Measurements from ENCODE around the gene B3GNT7. TPM values are rescaled to one million over a fixed set of nuclear protein-coding genes. Genes with fewer than 3 reads are reported as not detected.
"Not testable (repeated sequence)": the region's sequence is repeated elsewhere in the genome, so short reads cannot be mapped to it uniquely, and the experiment has no call there.

B3GNT7 gene
- total RNA-seq, 1 experiment from 2014 or later = 0.57 TPM

GRCh38 chr2:231362555-231363184 lies 32.8 kb upstream of the B3GNT7 start:
- no peak for DNase-seq (ENCODE audit: low read depth)
- in situ Hi-C loops (cut with HindIII; ENCODE audit: low pct_unique_long_range_greater_than_20kb, low sequenced_read_pairs) = no loop called here

- in situ Hi-C loops (cut with HindIII; ENCODE audit: low pct_unique_long_range_greater_than_20kb, low sequenced_read_pairs) = no loop called here
- no peak for DNase-seq (ENCODE audit: low read depth)
These were observed 31.4 kb upstream of the B3GNT7 start for GRCh38 chr2:231364061-231364460.

GRCh38 chr2:231364961-231365810 lies 30.3 kb upstream of the B3GNT7 start:
- peak; percentile 78 for DNase-seq (ENCODE audit: low read depth)

GRCh38 chr2:231367178-231367577 lies 28.3 kb upstream of the B3GNT7 start:
- in situ Hi-C loops (cut with HindIII; ENCODE audit: low pct_unique_long_range_greater_than_20kb, low sequenced_read_pairs) = no loop called here

More at GRCh38 chr2:231364961-231365810, 30.3 kb upstream of the B3GNT7 start:
- in situ Hi-C loops (cut with HindIII; ENCODE audit: low pct_unique_long_range_greater_than_20kb, low sequenced_read_pairs) = no loop called here

GRCh38 chr2:231369580-231370428 lies 25.7 kb upstream of the B3GNT7 start:
- in situ Hi-C loops (cut with HindIII; ENCODE audit: low pct_unique_long_range_greater_than_20kb, low sequenced_read_pairs) = no loop called here
- no peak for DNase-seq (ENCODE audit: low read depth)

More at GRCh38 chr2:231367178-231367577, 28.3 kb upstream of the B3GNT7 start:
- DNase-seq (ENCODE audit: low read depth) = no peak

- no peak for DNase-seq (ENCODE audit: low read depth)
- in situ Hi-C loops (cut with HindIII; ENCODE audit: low pct_unique_long_range_greater_than_20kb, low sequenced_read_pairs) = no loop called here
These were observed 25.1 kb upstream of the B3GNT7 start for GRCh38 chr2:231370429-231370748.

- no peak for DNase-seq (ENCODE audit: low read depth)
- in situ Hi-C loops (cut with HindIII; ENCODE audit: low pct_unique_long_range_greater_than_20kb, low sequenced_read_pairs) = no loop called here
These were observed 24.6 kb upstream of the B3GNT7 start for GRCh38 chr2:231370749-231371429.

- in situ Hi-C loops (cut with HindIII; ENCODE audit: low pct_unique_long_range_greater_than_20kb, low sequenced_read_pairs) = no loop called here
- DNase-seq (ENCODE audit: low read depth) = no peak
These were observed 24.0 kb upstream of the B3GNT7 start for GRCh38 chr2:231371430-231372054.

- no peak for DNase-seq (ENCODE audit: low read depth)
- in situ Hi-C loops (cut with HindIII; ENCODE audit: low pct_unique_long_range_greater_than_20kb, low sequenced_read_pairs) = no loop called here
These were observed 23.2 kb upstream of the B3GNT7 start for GRCh38 chr2:231372326-231372725.

GRCh38 chr2:231373184-231373583 lies 22.3 kb upstream of the B3GNT7 start:
- in situ Hi-C loops (cut with HindIII; ENCODE audit: low pct_unique_long_range_greater_than_20kb, low sequenced_read_pairs) = no loop called here

GRCh38 chr2:231373786-231374349 lies 21.6 kb upstream of the B3GNT7 start:
- in situ Hi-C loops (cut with HindIII; ENCODE audit: low pct_unique_long_range_greater_than_20kb, low sequenced_read_pairs) = no loop called here
- DNase-seq (ENCODE audit: low read depth) = no peak

More at GRCh38 chr2:231373184-231373583, 22.3 kb upstream of the B3GNT7 start:
- DNase-seq (ENCODE audit: low read depth) = no peak

GRCh38 chr2:231374771-231375170 lies 20.7 kb upstream of the B3GNT7 start:
- DNase-seq (ENCODE audit: low read depth) = no peak
- in situ Hi-C loops (cut with HindIII; ENCODE audit: low pct_unique_long_range_greater_than_20kb, low sequenced_read_pairs) = no loop called here

GRCh38 chr2:231375994-231376615 lies 19.4 kb upstream of the B3GNT7 start:
- DNase-seq (ENCODE audit: low read depth); in situ Hi-C loops (cut with HindIII; ENCODE audit: low pct_unique_long_range_greater_than_20kb, low sequenced_read_pairs): not testable (repeated sequence)

GRCh38 chr2:231376857-231377256 lies 18.7 kb upstream of the B3GNT7 start:
- in situ Hi-C loops (cut with HindIII; ENCODE audit: low pct_unique_long_range_greater_than_20kb, low sequenced_read_pairs) = no loop called here
- no peak for DNase-seq (ENCODE audit: low read depth)

GRCh38 chr2:231378026-231378722 lies 17.3 kb upstream of the B3GNT7 start:
- in situ Hi-C loops (cut with HindIII; ENCODE audit: low pct_unique_long_range_greater_than_20kb, low sequenced_read_pairs) = no loop called here
- peak; percentile 44 for DNase-seq (ENCODE audit: low read depth)

- in situ Hi-C loops (cut with HindIII; ENCODE audit: low pct_unique_long_range_greater_than_20kb, low sequenced_read_pairs) = no loop called here
These were observed 16.0 kb upstream of the B3GNT7 start for GRCh38 chr2:231379266-231380215.

More at GRCh38 chr2:231379266-231380215, 16.0 kb upstream of the B3GNT7 start:
- no peak for DNase-seq (ENCODE audit: low read depth)

Measured in Caki2 (cell line).